Measurements from ENCODE around the gene ZMAT5.

ZMAT5 gene

DNA sequence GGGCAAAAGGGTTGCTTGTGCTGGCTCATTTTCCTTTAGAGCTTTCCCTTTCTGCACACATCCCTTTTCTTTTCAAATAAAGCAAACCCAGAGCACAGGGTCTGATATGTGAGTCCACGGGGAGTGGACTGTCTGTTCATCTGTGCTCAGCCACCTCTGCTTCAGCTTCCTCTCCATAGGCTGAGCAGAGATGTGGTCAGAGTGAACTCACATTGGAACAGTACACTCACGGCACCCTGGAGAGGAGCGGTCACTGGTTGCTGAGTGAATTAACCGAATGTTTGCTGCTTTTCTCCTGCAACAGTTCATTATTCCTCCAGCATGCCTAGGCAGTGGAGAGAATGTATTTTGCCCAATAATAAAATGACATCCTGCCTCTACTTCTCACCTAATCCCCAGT is 83.3 kb downstream of the ZMAT5 start:
- DNase-seq (ENCODE audit: low read depth): no peak
